ENCODE measurements around the gene FAM167B.
"Not testable (repeated sequence)": the region's sequence is repeated elsewhere in the genome, so short reads cannot be mapped to it uniquely, and the experiment has no call there.

Gene FAM167B

GRCh38 chr1:32266921-32267591, 20.0 kb downstream of the FAM167B start:
- peaks cover 61% of the 10 kb centered on the region for H3K4me1 Mint-ChIP-seq (ENCODE audit: low read depth)

GRCh38 chr1:32269744-32270143, 22.7 kb downstream of the FAM167B start:
- no peaks in the 10 kb centered on the region for H3K27me3 Mint-ChIP-seq
- H3K4me1 Mint-ChIP-seq (ENCODE audit: low read depth): peaks cover 68% of the 10 kb centered on the region
- no peaks in the 10 kb centered on the region for H3K9me3 Mint-ChIP-seq (ENCODE audit: low read depth)
- H3K36me3 Mint-ChIP-seq: peaks cover 2% of the 10 kb centered on the region
- no peak overlapping the region for H3K4me3 Mint-ChIP-seq
- H3K27ac Mint-ChIP-seq: peak overlapping the region; percentile 81

More at GRCh38 chr1:32266921-32267591, 20.0 kb downstream of the FAM167B start:
- Mint-ChIP-seq H3K27me3 (no peaks in the 10 kb centered on the region), H3K4me3 (peak overlapping the region; percentile 81), H3K27ac (peak overlapping the region; percentile 99), H3K36me3 (peaks cover 5% of the 10 kb centered on the region), H3K9me3 (ENCODE audit: low read depth) (no peaks in the 10 kb centered on the region)

- Mint-ChIP-seq H3K27ac (peak overlapping the region; percentile 94), H3K36me3 (no peaks in the 10 kb centered on the region), H3K27me3 (no peaks in the 10 kb centered on the region), H3K4me1 (ENCODE audit: low read depth) (peaks cover 64% of the 10 kb centered on the region), H3K4me3 (peak overlapping the region; percentile 75), H3K9me3 (ENCODE audit: low read depth) (no peaks in the 10 kb centered on the region)
Observed at GRCh38 chr1:32272557-32273390, 25.8 kb downstream of the FAM167B start.

- Mint-ChIP-seq H3K4me1 (ENCODE audit: low read depth) (peaks cover 68% of the 10 kb centered on the region), H3K27ac (peak overlapping the region; percentile 94), H3K36me3 (no peaks in the 10 kb centered on the region), H3K27me3 (no peaks in the 10 kb centered on the region), H3K4me3 (peak overlapping the region; percentile 75), H3K9me3 (ENCODE audit: low read depth) (no peaks in the 10 kb centered on the region)
Observed at GRCh38 chr1:32273391-32274208, 26.6 kb downstream of the FAM167B start.

- no peaks in the 10 kb centered on the region for H3K27me3 Mint-ChIP-seq
- H3K9me3 Mint-ChIP-seq (ENCODE audit: low read depth): no peaks in the 10 kb centered on the region
- no peaks in the 10 kb centered on the region for H3K36me3 Mint-ChIP-seq
- peaks cover 71% of the 10 kb centered on the region for H3K4me1 Mint-ChIP-seq (ENCODE audit: low read depth)
- peak overlapping the region; percentile 94 for H3K27ac Mint-ChIP-seq
- peak overlapping the region; percentile 75 for H3K4me3 Mint-ChIP-seq
Observed at GRCh38 chr1:32274646-32275340, 27.8 kb downstream of the FAM167B start.

- Mint-ChIP-seq H3K4me1 (ENCODE audit: low read depth) (peaks cover 69% of the 10 kb centered on the region), H3K27me3 (no peaks in the 10 kb centered on the region), H3K27ac (peak overlapping the region; percentile 94), H3K9me3 (ENCODE audit: low read depth) (no peaks in the 10 kb centered on the region), H3K36me3 (no peaks in the 10 kb centered on the region), H3K4me3 (peak overlapping the region; percentile 75)
Observed at GRCh38 chr1:32275424-32275823, 28.4 kb downstream of the FAM167B start.

- Mint-ChIP-seq H3K9me3 (ENCODE audit: low read depth) (no peaks in the 10 kb centered on the region), H3K27me3 (no peaks in the 10 kb centered on the region), H3K36me3 (no peaks in the 10 kb centered on the region), H3K27ac (peak overlapping the region; percentile 64), H3K4me1 (ENCODE audit: low read depth) (peaks cover 65% of the 10 kb centered on the region), H3K4me3 (no peak overlapping the region)
Observed at GRCh38 chr1:32276032-32276782, 29.2 kb downstream of the FAM167B start.

GRCh38 chr1:32284777-32285176, 37.8 kb downstream of the FAM167B start:
- H3K4me1 Mint-ChIP-seq (ENCODE audit: low read depth); H3K36me3 Mint-ChIP-seq; H3K4me3 Mint-ChIP-seq; H3K27me3 Mint-ChIP-seq; H3K9me3 Mint-ChIP-seq (ENCODE audit: low read depth); H3K27ac Mint-ChIP-seq: not testable (repeated sequence)

GRCh38 chr1:32285658-32286057, 38.6 kb downstream of the FAM167B start:
- no peak overlapping the region for H3K4me3 Mint-ChIP-seq
- no peaks in the 10 kb centered on the region for H3K27me3 Mint-ChIP-seq
- H3K9me3 Mint-ChIP-seq (ENCODE audit: low read depth): no peaks in the 10 kb centered on the region
- peaks cover 7% of the 10 kb centered on the region for H3K4me1 Mint-ChIP-seq (ENCODE audit: low read depth)
- H3K27ac Mint-ChIP-seq: no peak overlapping the region
- H3K36me3 Mint-ChIP-seq: peaks cover 2% of the 10 kb centered on the region

- H3K4me3 Mint-ChIP-seq: no peak overlapping the region
- peak overlapping the region; percentile 50 for H3K27ac Mint-ChIP-seq
- peaks cover 2% of the 10 kb centered on the region for H3K36me3 Mint-ChIP-seq
- H3K4me1 Mint-ChIP-seq (ENCODE audit: low read depth): peaks cover 14% of the 10 kb centered on the region
- H3K9me3 Mint-ChIP-seq (ENCODE audit: low read depth): no peaks in the 10 kb centered on the region
- no peaks in the 10 kb centered on the region for H3K27me3 Mint-ChIP-seq
Observed at GRCh38 chr1:32286763-32287162, 39.7 kb downstream of the FAM167B start.

- no peak overlapping the region for H3K27ac Mint-ChIP-seq
- H3K9me3 Mint-ChIP-seq (ENCODE audit: low read depth): no peaks in the 10 kb centered on the region
- H3K27me3 Mint-ChIP-seq: no peaks in the 10 kb centered on the region
- H3K4me1 Mint-ChIP-seq (ENCODE audit: low read depth): peaks cover 26% of the 10 kb centered on the region
- H3K4me3 Mint-ChIP-seq: no peak overlapping the region
- peaks cover 2% of the 10 kb centered on the region for H3K36me3 Mint-ChIP-seq
Observed at GRCh38 chr1:32289256-32289655, 42.2 kb downstream of the FAM167B start.

- Mint-ChIP-seq H3K4me1 (ENCODE audit: low read depth) (peaks cover 41% of the 10 kb centered on the region), H3K36me3 (peaks cover 2% of the 10 kb centered on the region), H3K27me3 (no peaks in the 10 kb centered on the region), H3K9me3 (ENCODE audit: low read depth) (no peaks in the 10 kb centered on the region), H3K27ac (peak overlapping the region; percentile 99), H3K4me3 (peak overlapping the region; percentile 98)
Observed at GRCh38 chr1:32291145-32291707, 44.2 kb downstream of the FAM167B start.

- H3K4me1 Mint-ChIP-seq (ENCODE audit: low read depth): peaks cover 46% of the 10 kb centered on the region
Observed at GRCh38 chr1:32291708-32292538, 44.9 kb downstream of the FAM167B start, which contains the start of gene HDAC1. Gene HDAC1, plus strand, starts transcription at chr1:32292083. Its CDS starts 87 bp downstream, at chr1:32292170.

More at GRCh38 chr1:32291708-32292538, 44.9 kb downstream of the FAM167B start, which contains the start of gene HDAC1:
- peaks cover 3% of the 10 kb centered on the region for H3K36me3 Mint-ChIP-seq
- H3K9me3 Mint-ChIP-seq (ENCODE audit: low read depth): no peaks in the 10 kb centered on the region
- H3K4me3 Mint-ChIP-seq: peak within 1 kb of the TSS; percentile 98
- H3K27ac Mint-ChIP-seq: peak within 1 kb of the TSS; percentile 99
- H3K27me3 Mint-ChIP-seq: no peaks in the 10 kb centered on the region

All from activated naive CD8-positive, alpha-beta T cell (primary cell).